NCI-H2171 treated with DMSO at 0.1 percent for 48 hours (cell line): ENCODE data around the gene OR6J1.
"Not testable (repeated sequence)": the region's sequence is repeated elsewhere in the genome, so short reads cannot be mapped to it uniquely, and the experiment has no call there.

ENCODE experiments used
- DNase-seq: peaks from one replicate; lab custom pipeline; 2025; lab: John Stamatoyannopoulos, UW

OR6J1 gene

GRCh38 chr14:22602862-22603261 is 41.3 kb downstream of the OR6J1 start:
- DNase-seq, result no peak

- DNase-seq, result no peak
These were observed 42.2 kb downstream of the OR6J1 start for GRCh38 chr14:22601996-22602395.

GRCh38 chr14:22601456-22601855 is 42.7 kb downstream of the OR6J1 start:
- DNase-seq, result no peak

DNA sequence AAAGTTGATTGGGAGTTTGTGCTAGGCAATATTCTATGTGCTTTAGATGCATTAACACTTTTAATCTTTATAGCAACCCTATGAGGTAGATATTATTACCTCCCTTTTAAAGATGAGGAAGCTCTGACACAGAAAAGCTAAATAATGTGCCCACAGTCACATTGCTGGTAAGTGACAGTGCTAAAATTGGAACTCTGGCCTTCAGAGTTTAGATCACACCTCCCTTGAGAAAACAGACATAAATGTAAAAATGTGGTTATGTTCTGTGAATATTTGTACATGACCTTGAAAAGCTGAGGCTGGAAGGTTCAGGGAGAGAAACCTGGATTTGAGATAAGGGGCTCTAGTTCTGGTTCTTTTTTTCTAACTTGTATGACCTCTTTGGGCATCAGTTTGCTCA is 44.1 kb downstream of the OR6J1 start:
- DNase-seq, result no peak

- DNase-seq, result no peak
These were observed 44.8 kb downstream of the OR6J1 start for GRCh38 chr14:22599349-22599748.

- DNase-seq, result peak; percentile 86
These were observed 45.3 kb downstream of the OR6J1 start for GRCh38 chr14:22598896-22599244.

- DNase-seq, result peak; percentile 95
These were observed 45.9 kb downstream of the OR6J1 start, which contains the start of gene ABHD4 for GRCh38 chr14:22598099-22598895. TSS of gene ABHD4 (plus strand) at chr14:22598300. CDS start at chr14:22598307, 7 bp downstream.

- DNase-seq, result no peak
These were observed 46.4 kb downstream of the OR6J1 start for GRCh38 chr14:22597771-22598098.

- no peak for DNase-seq
These were observed 46.9 kb downstream of the OR6J1 start for GRCh38 chr14:22597265-22597664.

DNA sequence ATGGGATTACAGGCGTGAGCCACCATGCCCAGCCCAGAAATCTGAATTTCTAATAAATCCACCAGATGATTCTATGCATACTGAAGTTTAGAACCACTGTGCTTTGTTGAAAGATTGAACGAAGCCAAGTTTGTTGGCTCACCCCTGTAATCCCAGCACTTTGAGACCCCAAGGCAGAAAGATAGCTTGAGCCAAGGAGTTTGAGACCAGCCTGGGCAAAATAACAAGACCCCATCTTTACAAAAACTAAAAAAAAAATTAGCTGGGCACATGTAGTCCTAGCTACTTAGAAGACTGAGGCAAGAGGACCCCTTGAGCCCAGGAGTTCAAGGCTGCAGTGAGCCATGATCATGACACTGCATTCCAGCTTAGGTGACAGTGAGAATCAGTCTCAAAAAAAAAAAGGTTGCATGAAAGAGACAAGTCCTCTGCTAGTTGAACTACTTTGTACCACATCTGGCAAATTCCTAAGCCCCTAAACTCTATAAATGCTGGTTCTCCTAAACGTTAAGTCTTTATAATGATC is 47.7 kb downstream of the OR6J1 start:
- no peak for DNase-seq

DNA sequence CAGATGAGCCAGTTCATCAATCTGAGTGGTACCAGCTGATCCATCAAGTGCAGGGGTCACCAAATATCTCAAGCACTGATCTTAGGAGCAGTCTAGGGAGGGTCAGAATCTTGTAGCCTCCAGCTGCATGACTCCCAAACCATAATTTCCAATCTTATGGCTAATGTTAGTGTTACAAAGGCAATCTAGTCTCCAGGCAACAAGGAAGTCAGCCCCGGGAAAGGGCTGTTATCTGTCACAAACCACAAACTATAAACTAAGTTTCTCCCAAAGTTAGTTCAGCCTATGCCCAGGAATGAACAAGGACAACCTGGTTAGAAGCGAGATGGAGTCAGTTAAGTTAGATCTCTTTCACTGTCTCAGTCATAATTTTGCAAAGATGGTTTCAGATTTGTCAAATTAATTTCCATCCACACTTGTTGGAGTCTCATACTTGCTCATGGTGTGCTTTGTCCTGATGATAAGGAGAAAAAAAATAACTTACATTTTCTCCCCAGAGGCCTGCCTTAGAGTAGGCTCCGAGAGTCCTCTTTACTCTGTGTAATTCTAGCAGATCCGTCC is 49.9 kb downstream of the OR6J1 start:
- no peak for DNase-seq

- no peak for DNase-seq
These were observed 50.6 kb downstream of the OR6J1 start for GRCh38 chr14:22593601-22594000.

GRCh38 chr14:22593189-22593588 is 51.0 kb downstream of the OR6J1 start:
- DNase-seq, result no peak

GRCh38 chr14:22589096-22589839 is 54.9 kb downstream of the OR6J1 start, which contains the start of gene DAD1:
TSS of gene DAD1 (minus strand) at chr14:22589224. CDS start at chr14:22589157, 67 bp downstream.
- DNase-seq, result peak; percentile 100

GRCh38 chr14:22588526-22589095 is 55.5 kb downstream of the OR6J1 start:
- no peak for DNase-seq

DNA sequence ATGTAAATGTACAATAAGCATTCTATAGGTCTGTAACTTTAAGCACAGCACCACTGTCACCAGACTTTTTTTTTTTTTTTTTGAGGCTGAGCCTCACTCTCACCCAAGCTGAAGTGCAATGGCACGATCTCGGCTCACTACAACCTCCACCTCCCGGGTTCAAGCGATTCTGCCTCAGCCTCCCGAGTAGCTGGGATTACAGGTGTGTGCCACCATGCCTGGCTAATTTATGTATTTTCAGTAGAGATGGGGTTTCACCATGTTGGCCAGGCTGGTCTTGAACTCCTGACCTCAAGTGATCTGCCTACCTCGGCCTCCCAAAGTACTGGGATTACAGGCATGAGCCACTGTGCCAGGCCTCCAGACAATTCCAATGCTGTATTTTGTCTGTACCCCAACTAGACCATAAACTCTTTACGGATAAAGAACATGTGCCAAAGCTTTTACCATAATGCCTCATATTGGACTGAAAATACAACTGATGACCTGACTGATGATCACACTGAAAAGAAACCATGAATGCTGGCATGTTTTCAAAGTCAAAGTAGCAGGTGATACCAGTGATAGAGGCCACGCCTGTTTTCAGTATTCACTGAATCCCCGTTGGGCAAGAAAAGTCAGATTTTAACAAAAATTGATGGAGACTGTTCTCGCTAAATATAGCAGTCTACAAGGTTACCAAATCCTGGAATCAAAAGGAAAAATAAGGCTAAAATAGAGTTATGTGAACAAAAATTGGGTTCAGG is 56.3 kb downstream of the OR6J1 start:
- DNase-seq, result not testable (repeated sequence)

- no peak for DNase-seq
These were observed 56.9 kb downstream of the OR6J1 start for GRCh38 chr14:22587247-22587646.

GRCh38 chr14:22583994-22584393 is 60.2 kb downstream of the OR6J1 start:
- no peak for DNase-seq
